ENCODE data around the gene BLM. TPM values are rescaled to one million over a fixed set of nuclear protein-coding genes. Genes with fewer than 3 reads are reported as not detected.

BLM gene
- polyA plus RNA-seq, 1 donor (not counting 4 experiments of a cell fraction or from before 2014, with no cell fraction given): 4.4 TPM

DNA sequence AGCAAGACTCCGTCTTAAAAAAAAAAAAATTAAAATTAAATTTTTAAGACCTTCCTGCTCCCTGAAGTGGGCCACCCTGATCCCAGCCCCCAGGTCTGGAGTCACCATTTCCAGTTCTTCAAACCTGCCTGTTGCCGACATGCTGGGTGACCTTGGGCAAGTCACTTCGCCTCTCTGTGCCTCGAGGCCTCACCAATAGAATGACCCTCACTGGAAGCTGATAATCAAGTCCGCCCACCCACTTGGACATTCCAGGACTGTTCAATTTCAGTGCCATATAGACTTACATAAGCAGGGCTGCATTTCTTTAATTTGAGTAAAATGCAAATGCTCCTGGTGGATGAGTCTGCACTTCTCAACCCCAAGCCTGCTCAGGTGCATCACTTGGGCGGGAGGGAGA is 112.0 kb downstream of the BLM start:
- dilution Hi-C loops (cut with MboI; ENCODE audit: extremely low pct_ligation_motif_present, low sequenced_read_pairs): no loop called here
- FAIRE-seq: no peak
- H3K36me3 ChIP-seq (ENCODE audit: control insufficient read depth in 2 of 2, extremely low read depth in 1 of 2, insufficient read depth in 2 of 2, low read length in 2 of 2): no peaks in the 10 kb centered on the region

DNA sequence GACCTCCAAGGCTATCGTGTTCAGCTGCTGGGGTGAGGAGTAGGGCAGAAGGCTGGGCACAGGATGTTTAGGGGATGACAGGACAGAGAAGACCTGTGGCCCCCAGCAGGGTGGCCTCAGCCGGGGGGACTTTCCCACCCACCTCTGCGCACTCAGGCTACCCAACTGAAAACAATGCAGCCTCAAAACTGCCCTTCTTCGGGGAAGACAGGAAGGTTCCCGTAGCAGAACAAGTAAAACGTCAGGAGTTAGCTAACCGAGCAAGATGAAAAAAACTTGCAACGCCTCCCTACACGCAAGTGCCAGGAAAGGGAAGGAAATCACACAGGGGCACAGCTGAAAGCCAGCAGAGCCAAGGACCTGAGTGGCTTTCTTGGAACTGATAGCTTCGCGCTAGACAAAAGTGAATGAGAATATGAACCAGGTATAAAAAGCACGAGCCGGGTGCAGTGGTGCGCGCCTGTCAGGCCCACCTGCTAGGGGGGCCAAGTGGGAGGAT is 112.8 kb downstream of the BLM start:
- H3K9ac ChIP-seq (ENCODE audit: control insufficient read depth, extremely low read depth, insufficient read depth, low read length): no peak overlapping the region
- H2AFZ ChIP-seq (ENCODE audit: control insufficient read depth, low read length): no peak overlapping the region
- no peak overlapping the region for H3K27ac ChIP-seq (ENCODE audit: control insufficient read depth, insufficient read depth, low read length)
- H3K4me3 ChIP-seq (ENCODE audit: control insufficient read depth in 2 of 3, extremely low read depth in 1 of 3, insufficient read depth in 2 of 3, low read depth in 1 of 3, low read length in 3 of 3): no peak overlapping the region
- no peaks in the 10 kb centered on the region for H4K20me1 ChIP-seq (ENCODE audit: control insufficient read depth, extremely low read depth, insufficient read depth, low read length)
- H3K9me3 ChIP-seq (ENCODE audit: control insufficient read depth, low read depth, low read length): no peaks in the 10 kb centered on the region
- DNase-seq (ENCODE audit: low read depth, low spot score) (no peak), FAIRE-seq (no peak)
- H3K4me1 ChIP-seq (ENCODE audit: control insufficient read depth, extremely low read depth, insufficient read depth, low read length): no peaks in the 10 kb centered on the region
- no peaks in the 10 kb centered on the region for H3K79me2 ChIP-seq (ENCODE audit: control insufficient read depth, insufficient read depth, low read length)
- no peaks in the 10 kb centered on the region for H3K9me1 ChIP-seq (ENCODE audit: control insufficient read depth, extremely low read depth, insufficient read depth, low read length)
- no peaks in the 10 kb centered on the region for H3K36me3 ChIP-seq (ENCODE audit: control insufficient read depth in 2 of 2, extremely low read depth in 1 of 2, insufficient read depth in 2 of 2, low read length in 2 of 2)
- dilution Hi-C loops (cut with MboI; ENCODE audit: extremely low pct_ligation_motif_present, low sequenced_read_pairs): no loop called here
- TF ChIP-seq EZH2 (IDR thresholded peaks at IDR 0.05; ENCODE audit: low read length): no peak
- TF ChIP-seq, protein P1, sequence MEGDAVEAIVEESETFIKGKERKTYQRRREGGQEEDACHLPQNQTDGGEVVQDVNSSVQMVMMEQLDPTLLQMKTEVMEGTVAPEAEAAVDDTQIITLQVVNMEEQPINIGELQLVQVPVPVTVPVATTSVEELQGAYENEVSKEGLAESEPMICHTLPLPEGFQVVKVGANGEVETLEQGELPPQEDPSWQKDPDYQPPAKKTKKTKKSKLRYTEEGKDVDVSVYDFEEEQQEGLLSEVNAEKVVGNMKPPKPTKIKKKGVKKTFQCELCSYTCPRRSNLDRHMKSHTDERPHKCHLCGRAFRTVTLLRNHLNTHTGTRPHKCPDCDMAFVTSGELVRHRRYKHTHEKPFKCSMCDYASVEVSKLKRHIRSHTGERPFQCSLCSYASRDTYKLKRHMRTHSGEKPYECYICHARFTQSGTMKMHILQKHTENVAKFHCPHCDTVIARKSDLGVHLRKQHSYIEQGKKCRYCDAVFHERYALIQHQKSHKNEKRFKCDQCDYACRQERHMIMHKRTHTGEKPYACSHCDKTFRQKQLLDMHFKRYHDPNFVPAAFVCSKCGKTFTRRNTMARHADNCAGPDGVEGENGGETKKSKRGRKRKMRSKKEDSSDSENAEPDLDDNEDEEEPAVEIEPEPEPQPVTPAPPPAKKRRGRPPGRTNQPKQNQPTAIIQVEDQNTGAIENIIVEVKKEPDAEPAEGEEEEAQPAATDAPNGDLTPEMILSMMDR (optimal IDR thresholded peaks at IDR 0.05 in 1 of 3, IDR thresholded peaks at IDR 0.05 in 1 of 3, conservative IDR thresholded peaks at IDR 0.05 in 1 of 3; ENCODE audit: extremely low read depth in 1 of 3, insufficient read depth in 2 of 3, low read length in 3 of 3): no peak
- H3K27me3 ChIP-seq (ENCODE audit: control insufficient read depth, extremely low read depth, insufficient read depth, low read length): peaks cover under 1% of the 10 kb centered on the region
- H3K4me2 ChIP-seq (ENCODE audit: control insufficient read depth, extremely low read depth, insufficient read depth, low read depth, low read length): no peak overlapping the region

More for the DNA sequence above, 112.0 kb downstream of the BLM start:
- H3K9ac ChIP-seq (ENCODE audit: control insufficient read depth, extremely low read depth, insufficient read depth, low read length): no peak overlapping the region
- no peaks in the 10 kb centered on the region for H3K9me3 ChIP-seq (ENCODE audit: control insufficient read depth, low read depth, low read length)
- DNase-seq (ENCODE audit: low read depth, low spot score): no peak
- no peaks in the 10 kb centered on the region for H3K9me1 ChIP-seq (ENCODE audit: control insufficient read depth, extremely low read depth, insufficient read depth, low read length)
- H2AFZ ChIP-seq (ENCODE audit: control insufficient read depth, low read length): no peak overlapping the region
- TF ChIP-seq, protein P1 (optimal IDR thresholded peaks at IDR 0.05 in 1 of 3, IDR thresholded peaks at IDR 0.05 in 1 of 3, conservative IDR thresholded peaks at IDR 0.05 in 1 of 3; ENCODE audit: extremely low read depth in 1 of 3, insufficient read depth in 2 of 3, low read length in 3 of 3): no peak
- no peak for TF ChIP-seq EZH2 (IDR thresholded peaks at IDR 0.05; ENCODE audit: low read length)
- no peaks in the 10 kb centered on the region for H3K4me1 ChIP-seq (ENCODE audit: control insufficient read depth, extremely low read depth, insufficient read depth, low read length)
- H3K27ac ChIP-seq (ENCODE audit: control insufficient read depth, insufficient read depth, low read length): no peak overlapping the region
- H3K27me3 ChIP-seq (ENCODE audit: control insufficient read depth, extremely low read depth, insufficient read depth, low read length): peaks cover 4% of the 10 kb centered on the region
- no peak overlapping the region for H3K4me2 ChIP-seq (ENCODE audit: control insufficient read depth, extremely low read depth, insufficient read depth, low read depth, low read length)
- H3K79me2 ChIP-seq (ENCODE audit: control insufficient read depth, insufficient read depth, low read length): no peaks in the 10 kb centered on the region
- H3K4me3 ChIP-seq (ENCODE audit: control insufficient read depth in 2 of 3, extremely low read depth in 1 of 3, insufficient read depth in 2 of 3, low read depth in 1 of 3, low read length in 3 of 3): no peak overlapping the region
- no peaks in the 10 kb centered on the region for H4K20me1 ChIP-seq (ENCODE audit: control insufficient read depth, extremely low read depth, insufficient read depth, low read length)

Measured in keratinocyte (primary cell).